Left cardiac atrium (tissue), 4 donors: ENCODE results near the gene HACL1. TPM values are rescaled to one million over a fixed set of nuclear protein-coding genes. Genes with fewer than 3 reads are reported as not detected.

Experiments used
- ATAC-seq, 2 donors: fragments of 200-7000 bp; cut with Tn5 transposase; one replicate each; pipeline ENCODE4 v1.9.1; 2020; ENCODE audit warnings: mild to moderate bottlenecking in 2 of 2, moderate library complexity in 2 of 2
- DNase-seq: peaks from one replicate; pipeline ENCODE4 v3.0.0-alpha.2; 2020
- intact Hi-C, 2 donors: fragments of 100-400 bp; cut with DNase I; formaldehyde crosslinking; loops; one replicate each; pipeline versions ENCODE4 v1.14.1 to v1.15.1; 2022 to 2023
- long read RNA-seq: library from polyadenylated mRNA; unstranded; transcript quantifications from one replicate; pipeline ENCODE4 v2.0.0, GENCODE V29; 2021
- total RNA-seq, 2 donors: library from RNA; stranded (reverse); fragmentation: NEBNext Ultra II Directional; extraction: Animal tissue kit (Norgen Biotek cat#: 25700); gene quantifications; one replicate each; pipeline ENCODE4 v1.2.1, GENCODE V29; 2021
- donor health status: DM: no; HTN: yes; CAD: no.
- donor health status: DM: no; HTN: yes; CAD: no; lungs with severe emphysema.
- donor health status: DM: yes; HTN: yes; CAD: no.
- donor health status: Dilated cardiomyopathy.

The HACL1 gene
- total RNA-seq: 10 to 100 TPM; 11.0 to 13.2 TPM
- long read RNA-seq, transcript HACL1-201 (17 exons, 2,266 nt): major isoform, 5 of 6 reads
- long read RNA-seq, partial matches to known transcripts: 0 of 6 reads
- long read RNA-seq, other reads (novel, unspliced or antisense): 1 of 6 reads

GRCh38 chr3:15601399-15602145, at the start of gene HACL1, which contains the start of gene BTD:
HACL1 (minus strand) TSS chr3:15601569; CDS start chr3:15601463, 106 bp downstream.
BTD (plus strand) TSS chr3:15601745; CDS start chr3:15635440, 33,695 bp downstream.
- peak; percentile 96 for DNase-seq
- intact Hi-C loops: no loop called here
- peak; percentile 97 to 98 for ATAC-seq

- ATAC-seq (no peak), DNase-seq (no peak)
- intact Hi-C loops: no loop called here
Measured at GRCh38 chr3:15649858-15650257, 48.5 kb upstream of the HACL1 start.

DNA sequence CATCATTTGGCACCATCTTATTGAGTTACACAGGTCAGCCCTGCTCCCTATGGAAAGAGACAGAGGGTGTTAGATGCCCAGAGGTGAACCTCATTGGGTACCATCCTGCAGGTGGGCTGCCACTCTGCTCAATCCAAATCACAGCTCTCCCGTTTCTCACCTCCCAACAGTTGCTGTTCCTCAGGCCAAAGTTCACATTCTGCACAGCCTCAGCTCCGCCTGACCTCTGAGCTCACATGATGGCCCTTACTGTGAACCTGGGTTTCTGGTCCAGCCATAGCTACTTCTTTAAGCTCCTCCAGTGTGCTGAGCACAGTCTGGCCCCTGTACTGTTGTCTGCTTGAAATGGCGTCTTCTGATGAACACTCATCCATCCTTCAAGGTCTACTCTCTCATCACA, 48.0 kb upstream of the HACL1 start:
- no peak for ATAC-seq
- intact Hi-C loops: no loop called here
- DNase-seq: no peak

DNA sequence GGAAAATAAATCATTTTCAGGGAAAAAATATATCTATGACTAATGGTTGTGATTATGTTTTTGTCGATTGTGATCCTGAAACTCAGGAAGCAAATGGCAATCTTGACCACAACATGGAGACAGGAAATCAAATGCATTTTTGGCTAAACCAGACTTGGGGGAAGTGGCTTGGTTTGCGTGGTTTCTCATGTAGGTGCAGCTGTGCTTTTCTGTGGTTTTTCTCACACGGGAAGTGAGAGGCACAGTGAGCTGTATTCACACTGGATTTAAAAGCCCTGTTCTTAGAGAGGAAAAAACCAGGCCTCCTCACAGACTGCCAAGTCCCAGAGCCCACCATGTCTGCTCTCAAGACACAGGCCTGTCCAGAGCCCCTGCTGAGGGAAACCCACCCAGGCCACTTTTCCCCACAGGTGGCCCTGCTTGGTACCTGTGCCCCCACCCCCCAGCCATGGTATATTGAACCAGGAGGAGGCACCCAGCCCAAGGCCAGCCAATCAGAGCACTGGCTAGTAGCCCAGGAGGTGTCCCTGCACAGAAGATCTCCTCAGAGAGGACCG, 46.3 kb upstream of the HACL1 start:
- DNase-seq (no peak), ATAC-seq (peak; percentile 43 to 48)
- intact Hi-C loops: no loop called here

DNA sequence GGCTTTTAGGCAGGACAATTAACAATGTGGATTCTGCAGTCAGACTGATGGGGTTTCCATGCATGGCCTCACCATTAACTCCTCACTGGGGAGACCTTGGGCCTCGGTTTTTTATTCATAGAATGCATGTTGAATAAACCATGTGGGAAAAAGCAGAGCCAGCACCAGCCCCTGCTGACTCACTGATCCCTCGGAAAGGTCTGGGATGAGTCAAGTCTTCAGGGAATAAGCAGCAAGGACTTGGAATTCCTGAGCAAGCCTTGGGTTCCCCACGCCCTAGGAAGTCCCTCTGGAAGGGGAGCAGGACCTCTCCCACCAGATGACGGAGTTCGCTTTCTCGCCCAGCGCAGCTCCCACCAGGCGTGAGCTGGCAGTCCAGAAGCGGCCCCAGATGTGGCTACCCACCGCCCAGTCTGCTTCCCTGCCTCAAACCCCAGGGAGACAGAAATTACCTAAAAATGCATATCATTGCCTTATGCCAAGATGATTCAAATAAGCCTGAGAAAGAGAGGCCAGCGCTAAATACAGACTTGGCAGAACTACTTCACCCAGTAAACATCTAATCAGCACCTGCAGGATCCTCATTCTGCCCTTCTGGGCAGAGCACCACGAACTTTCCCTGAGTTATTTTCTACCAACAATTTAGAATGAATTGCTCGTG, 45.6 kb upstream of the HACL1 start:
- intact Hi-C loops: no loop called here
- DNase-seq (peak; percentile 60), ATAC-seq (peak; percentile 78 to 93)

GRCh38 chr3:15645740-15646501, 44.6 kb upstream of the HACL1 start:
- intact Hi-C loops: no loop called here
- DNase-seq: no peak
- peak in 1 of 2 donors; percentile 56 for ATAC-seq

DNA sequence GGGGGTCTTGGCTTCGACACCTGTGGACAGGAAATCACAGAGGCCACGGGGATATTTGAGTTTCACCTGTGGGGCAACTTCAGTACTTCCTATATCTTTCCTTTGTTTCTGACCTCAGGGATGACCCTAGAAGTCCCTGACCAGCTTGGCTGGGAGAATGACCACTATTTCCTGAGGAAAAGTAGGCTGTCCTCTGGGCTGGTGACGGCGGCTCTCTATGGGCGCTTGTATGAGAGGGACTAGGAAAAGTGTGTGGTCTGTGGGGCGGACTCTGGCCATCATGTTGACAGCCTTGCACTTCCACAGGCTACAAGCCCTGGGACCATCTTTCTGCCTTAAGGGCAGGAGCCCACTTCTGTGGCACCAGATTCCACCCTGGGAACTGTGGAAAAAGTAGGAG, 43.9 kb upstream of the HACL1 start:
- ATAC-seq (no peak), DNase-seq (no peak)
- intact Hi-C loops: no loop called here

DNA sequence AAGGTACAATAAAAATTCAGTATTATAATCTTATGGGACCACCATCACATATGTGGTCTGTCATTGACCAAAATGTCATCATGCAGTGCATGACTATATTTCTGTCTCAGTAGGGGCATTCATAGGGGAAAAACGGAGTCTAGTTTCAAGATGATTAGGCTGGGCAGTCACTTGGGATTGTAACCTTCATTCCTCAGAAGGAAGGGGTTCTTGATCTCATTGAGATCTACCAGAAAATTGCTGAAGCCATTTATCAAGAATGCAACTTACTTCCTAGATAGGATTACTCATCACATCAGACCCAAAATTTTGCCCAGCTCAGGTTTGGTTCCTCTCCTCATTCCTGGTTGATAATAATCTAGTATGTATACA, 37.5 kb upstream of the HACL1 start:
- no peak for DNase-seq
- intact Hi-C loops: no loop called here
- no peak for ATAC-seq

GRCh38 chr3:15638193-15638890, 37.0 kb upstream of the HACL1 start:
- intact Hi-C loops: no loop called here
- DNase-seq: no peak
- no peak for ATAC-seq

GRCh38 chr3:15637131-15637951, 36.0 kb upstream of the HACL1 start:
- no peak for DNase-seq
- intact Hi-C loops: no loop called here
- no peak for ATAC-seq

- intact Hi-C loops: no loop called here
- ATAC-seq (peak; percentile 60 to 74), DNase-seq (peak; percentile 59)
Measured at GRCh38 chr3:15636028-15636709, 34.8 kb upstream of the HACL1 start.

- DNase-seq (no peak), ATAC-seq (peak in 1 of 2 donors; percentile 50)
- intact Hi-C loops: no loop called here
Measured at GRCh38 chr3:15635121-15635661, 33.8 kb upstream of the HACL1 start.

- ATAC-seq (no peak), DNase-seq (no peak)
- intact Hi-C loops: loop anchor here in 1 of 2 donors (5.0 kb wide), 1 partner anchor 173 kb away; no protein-coding TSS in a partner anchor
Measured at GRCh38 chr3:15634671-15635070, 33.3 kb upstream of the HACL1 start.

DNA sequence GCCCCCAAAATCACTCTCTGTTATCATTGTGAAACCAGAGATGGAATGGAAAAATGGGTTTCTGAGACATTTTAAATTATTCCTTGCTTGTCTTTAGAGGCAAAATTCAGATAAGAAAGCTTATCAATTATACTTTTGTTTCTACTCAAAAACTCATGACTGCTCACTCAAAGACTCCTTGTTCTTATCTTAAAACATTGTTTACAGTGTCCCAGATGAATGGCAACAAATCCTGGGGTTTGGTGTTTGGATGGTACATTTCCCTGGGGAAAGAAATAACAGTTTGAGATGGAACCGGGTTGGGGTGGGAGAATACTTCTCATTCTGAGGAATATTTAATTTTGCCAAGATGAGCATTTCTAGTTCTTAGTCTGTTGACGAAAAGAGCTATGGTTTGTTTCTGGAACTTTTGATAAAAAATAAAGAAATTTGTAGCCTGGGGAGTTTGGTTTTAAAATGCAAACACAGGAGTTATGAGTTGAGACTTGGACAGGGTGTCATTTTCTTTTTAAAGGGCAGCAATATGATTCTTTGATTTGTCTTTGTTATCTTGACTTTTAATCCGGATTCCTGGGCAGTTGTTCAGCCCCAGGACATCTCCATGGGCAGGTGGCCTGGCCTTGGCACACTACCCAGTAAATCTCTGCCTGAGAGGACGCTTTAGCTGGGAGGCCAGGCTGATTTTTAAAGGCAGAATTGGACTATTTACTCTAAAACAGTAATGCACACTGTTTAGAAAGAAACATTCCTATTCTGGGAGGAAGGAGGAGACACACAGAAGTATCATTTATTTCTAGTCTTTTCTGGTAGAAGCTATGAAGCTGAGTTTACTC, 32.6 kb upstream of the HACL1 start:
- intact Hi-C loops: loop anchor here in 1 of 2 donors (5.0 kb wide), 1 partner anchor 173 kb away; no protein-coding TSS in a partner anchor
- ATAC-seq (no peak), DNase-seq (no peak)

DNA sequence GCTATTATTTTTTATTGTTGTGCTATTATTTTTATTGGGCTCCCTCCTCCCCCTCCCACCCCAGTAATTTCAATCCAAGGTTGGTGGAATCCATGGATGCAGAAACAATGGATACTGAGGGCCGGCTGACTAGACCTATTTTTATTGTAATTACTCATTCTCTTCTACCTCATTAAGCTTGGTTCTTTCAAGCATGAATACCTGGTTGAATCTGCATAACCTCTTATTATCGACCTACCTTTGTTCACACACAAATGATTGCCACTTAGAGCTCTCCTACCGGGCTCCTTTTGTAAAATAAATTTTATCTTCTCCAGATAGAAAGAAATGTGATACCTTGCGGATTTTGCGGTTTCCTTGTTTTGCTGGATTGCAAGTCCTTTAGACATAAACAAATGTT, 31.8 kb upstream of the HACL1 start:
- no peak for DNase-seq
- intact Hi-C loops: loop anchor here in 1 of 2 donors (5.0 kb wide), 1 partner anchor 174 kb away; no protein-coding TSS in a partner anchor
- ATAC-seq: no peak

GRCh38 chr3:15632212-15632580, 30.8 kb upstream of the HACL1 start:
- ATAC-seq (no peak), DNase-seq (no peak)
- intact Hi-C loops: loop anchor here in 1 of 2 donors (5.0 kb wide), 1 partner anchor 175 kb away; no protein-coding TSS in a partner anchor
